Measurements from ENCODE around the gene CDC42BPB.

Gene CDC42BPB

DNA sequence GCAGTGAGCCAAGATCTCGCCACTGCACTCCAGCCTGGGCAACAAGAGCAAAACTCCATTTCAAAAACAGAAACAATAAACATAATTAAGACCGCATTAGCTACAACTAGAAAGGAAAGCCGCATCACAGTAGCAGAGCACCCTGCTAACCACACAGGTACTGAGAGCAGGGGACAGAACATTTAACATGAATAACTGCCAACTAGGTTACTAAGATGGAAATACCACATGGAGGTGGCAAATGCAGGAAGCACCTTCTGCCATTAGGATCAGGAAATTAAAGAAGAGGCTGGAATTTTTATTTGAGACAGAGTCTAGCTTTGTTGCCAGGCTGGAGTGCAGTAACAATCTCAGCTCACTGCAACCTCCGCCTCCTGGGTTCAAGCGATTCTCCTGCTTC lies 41.9 kb downstream of the CDC42BPB start:
- no peak overlapping the region for H3K4me3 ChIP-seq (ENCODE audit: low read depth, low read length)
- TF ChIP-seq, protein P1, sequence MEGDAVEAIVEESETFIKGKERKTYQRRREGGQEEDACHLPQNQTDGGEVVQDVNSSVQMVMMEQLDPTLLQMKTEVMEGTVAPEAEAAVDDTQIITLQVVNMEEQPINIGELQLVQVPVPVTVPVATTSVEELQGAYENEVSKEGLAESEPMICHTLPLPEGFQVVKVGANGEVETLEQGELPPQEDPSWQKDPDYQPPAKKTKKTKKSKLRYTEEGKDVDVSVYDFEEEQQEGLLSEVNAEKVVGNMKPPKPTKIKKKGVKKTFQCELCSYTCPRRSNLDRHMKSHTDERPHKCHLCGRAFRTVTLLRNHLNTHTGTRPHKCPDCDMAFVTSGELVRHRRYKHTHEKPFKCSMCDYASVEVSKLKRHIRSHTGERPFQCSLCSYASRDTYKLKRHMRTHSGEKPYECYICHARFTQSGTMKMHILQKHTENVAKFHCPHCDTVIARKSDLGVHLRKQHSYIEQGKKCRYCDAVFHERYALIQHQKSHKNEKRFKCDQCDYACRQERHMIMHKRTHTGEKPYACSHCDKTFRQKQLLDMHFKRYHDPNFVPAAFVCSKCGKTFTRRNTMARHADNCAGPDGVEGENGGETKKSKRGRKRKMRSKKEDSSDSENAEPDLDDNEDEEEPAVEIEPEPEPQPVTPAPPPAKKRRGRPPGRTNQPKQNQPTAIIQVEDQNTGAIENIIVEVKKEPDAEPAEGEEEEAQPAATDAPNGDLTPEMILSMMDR (IDR thresholded peaks at IDR 0.05; ENCODE audit: low read depth, low read length): no peak
- no peak for TF ChIP-seq POLR2A (IDR thresholded peaks at IDR 0.05; ENCODE audit: extremely low read depth, insufficient read length)
- TF ChIP-seq, protein P2, sequence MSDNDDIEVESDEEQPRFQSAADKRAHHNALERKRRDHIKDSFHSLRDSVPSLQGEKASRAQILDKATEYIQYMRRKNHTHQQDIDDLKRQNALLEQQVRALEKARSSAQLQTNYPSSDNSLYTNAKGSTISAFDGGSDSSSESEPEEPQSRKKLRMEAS (IDR thresholded peaks at IDR 0.05; ENCODE audit: low read depth, low read length): no peak
- TF ChIP-seq MYC (IDR thresholded peaks at IDR 0.05; ENCODE audit: low read depth, low read length): no peak
- no peak for DNase-seq (ENCODE audit: low read depth)

DNA sequence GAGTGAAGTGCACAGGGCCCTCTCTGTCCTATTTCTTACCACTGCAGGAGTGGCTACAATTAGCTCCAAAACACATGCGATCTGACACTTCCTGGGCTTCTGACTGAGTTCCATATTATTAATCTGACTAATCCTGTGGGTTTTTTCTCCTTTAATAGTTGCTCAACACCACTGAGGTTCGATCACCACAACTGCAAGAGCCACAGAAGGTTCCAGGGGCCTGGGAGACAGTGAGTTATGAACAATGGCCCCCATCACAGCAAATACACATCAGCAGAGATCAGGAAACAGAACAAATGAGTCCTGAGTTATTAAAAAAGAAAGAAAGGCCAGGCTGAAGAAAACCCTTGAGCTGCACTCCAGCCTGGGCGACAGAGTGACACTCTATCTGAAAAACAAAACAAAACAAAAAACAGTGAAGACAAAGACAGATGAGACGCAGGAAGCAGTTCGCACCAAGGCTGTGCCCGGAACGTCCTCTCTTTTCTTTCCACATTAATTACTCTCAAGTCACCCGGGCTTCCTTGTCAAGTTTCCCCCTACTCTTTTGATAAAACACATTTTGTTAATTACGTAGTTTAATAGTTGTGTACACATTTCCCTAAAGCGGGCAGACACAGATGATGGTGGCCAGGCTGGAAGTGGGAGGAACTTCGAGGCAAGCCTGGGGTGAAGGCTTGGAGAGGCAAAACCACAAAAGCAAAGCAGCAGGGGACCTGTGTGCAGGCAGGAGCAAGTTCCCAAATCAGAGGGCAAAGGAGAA lies 42.7 kb downstream of the CDC42BPB start:
- peak; percentile 84 for DNase-seq (ENCODE audit: low read depth)
- TF ChIP-seq, protein P1 (IDR thresholded peaks at IDR 0.05; ENCODE audit: low read depth, low read length): no peak
- TF ChIP-seq, protein P2 (IDR thresholded peaks at IDR 0.05; ENCODE audit: low read depth, low read length): peak; percentile 38; the same call in 1 of the 2 replicates
- H3K4me3 ChIP-seq (ENCODE audit: low read depth, low read length): peak overlapping the region; percentile 35

DNA sequence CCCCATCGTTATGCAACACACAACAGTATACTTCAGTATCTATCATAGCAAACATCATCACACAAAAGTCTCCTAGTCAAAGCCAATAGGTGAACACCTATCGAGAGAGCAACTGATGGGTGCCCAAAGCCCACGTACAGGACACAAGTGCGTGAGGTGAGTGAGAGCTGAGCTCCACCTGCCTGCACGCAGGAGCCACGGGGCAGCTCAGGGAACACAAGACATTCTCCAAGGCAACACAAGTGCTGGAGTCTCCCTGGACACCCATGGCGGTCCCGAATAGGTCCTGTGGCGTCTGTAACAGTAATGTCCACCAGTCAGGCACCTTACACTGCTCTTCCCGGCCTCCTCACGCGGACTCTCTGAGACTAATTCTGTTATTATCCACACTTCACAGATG lies 44.3 kb downstream of the CDC42BPB start:
- TF ChIP-seq MYC (IDR thresholded peaks at IDR 0.05; ENCODE audit: low read depth, low read length) (no peak), POLR2A (IDR thresholded peaks at IDR 0.05; ENCODE audit: extremely low read depth, insufficient read length) (no peak)
- TF ChIP-seq, protein P2 (IDR thresholded peaks at IDR 0.05; ENCODE audit: low read depth, low read length): no peak
- TF ChIP-seq, protein P1 (IDR thresholded peaks at IDR 0.05; ENCODE audit: low read depth, low read length): no peak
- no peak overlapping the region for H3K4me3 ChIP-seq (ENCODE audit: low read depth, low read length)
- DNase-seq (ENCODE audit: low read depth): no peak

DNA sequence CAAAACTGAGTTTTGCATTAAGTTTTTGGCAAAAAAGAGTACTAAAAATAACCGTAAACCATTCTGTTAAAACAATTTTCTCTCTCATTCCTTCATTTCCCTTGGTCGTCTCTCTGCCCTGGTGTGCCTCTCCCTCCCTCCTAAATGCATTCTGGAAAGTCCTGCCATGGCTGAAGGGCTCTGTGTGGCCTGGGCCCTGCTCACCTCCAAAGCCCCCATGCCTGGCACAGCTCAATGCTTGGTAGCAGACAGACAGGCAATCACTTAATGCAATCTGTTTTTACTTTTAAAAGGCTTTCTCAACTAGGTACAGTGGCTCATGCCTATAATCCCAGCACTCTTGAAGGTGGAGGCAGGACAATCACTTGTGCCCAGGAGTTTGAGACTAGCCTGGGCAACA lies 47.8 kb downstream of the CDC42BPB start:
- TF ChIP-seq MYC (IDR thresholded peaks at IDR 0.05; ENCODE audit: low read depth, low read length) (no peak), POLR2A (IDR thresholded peaks at IDR 0.05; ENCODE audit: extremely low read depth, insufficient read length) (no peak)
- TF ChIP-seq, protein P1 (IDR thresholded peaks at IDR 0.05; ENCODE audit: low read depth, low read length): no peak
- TF ChIP-seq, protein P2 (IDR thresholded peaks at IDR 0.05; ENCODE audit: low read depth, low read length): no peak
- DNase-seq (ENCODE audit: low read depth): no peak
- H3K4me3 ChIP-seq (ENCODE audit: low read depth, low read length): no peak overlapping the region

DNA sequence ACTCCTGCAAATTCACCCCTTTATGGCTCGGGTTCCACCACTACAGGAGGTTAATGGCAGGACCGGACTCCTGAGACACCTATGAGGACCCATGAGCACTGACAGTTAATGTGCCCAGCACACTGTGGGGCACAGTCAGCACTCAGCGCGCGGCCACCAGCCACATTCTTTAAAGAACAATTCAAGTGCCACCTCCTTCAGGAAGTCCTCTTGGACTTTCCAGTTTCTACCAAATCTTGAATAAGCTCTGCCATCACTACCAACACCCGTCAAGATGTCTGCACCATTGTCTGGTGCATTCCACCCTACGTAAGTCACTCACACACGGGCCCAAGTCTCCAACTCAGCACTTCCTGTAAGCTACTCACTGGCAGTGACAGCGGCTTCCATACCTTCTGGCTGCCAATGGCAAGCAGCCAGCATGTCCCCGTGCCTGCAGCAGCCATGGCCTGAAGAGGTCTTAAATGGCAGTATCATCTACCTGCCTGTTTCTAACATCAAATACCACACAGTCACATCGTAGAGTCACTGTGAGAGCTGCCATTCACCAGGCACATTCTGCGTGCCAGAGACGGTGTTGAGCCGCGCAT lies 48.5 kb downstream of the CDC42BPB start:
- DNase-seq (ENCODE audit: low read depth): peak; percentile 21
- TF ChIP-seq MYC (IDR thresholded peaks at IDR 0.05; ENCODE audit: low read depth, low read length) (no peak), POLR2A (IDR thresholded peaks at IDR 0.05; ENCODE audit: extremely low read depth, insufficient read length) (no peak)
- TF ChIP-seq, protein P1 (IDR thresholded peaks at IDR 0.05; ENCODE audit: low read depth, low read length): no peak
- TF ChIP-seq, protein P2 (IDR thresholded peaks at IDR 0.05; ENCODE audit: low read depth, low read length): no peak
- no peak overlapping the region for H3K4me3 ChIP-seq (ENCODE audit: low read depth, low read length)
